Left ventricle myocardium inferior (tissue), 1 donor: ENCODE data around the gene KCNG4. TPM values are rescaled to one million over a fixed set of nuclear protein-coding genes. Genes with fewer than 3 reads are reported as not detected.

Experiments
- DNase-seq: peaks from one replicate; pipeline ENCODE4 v3.0.0-alpha.2; 2020
- H3K27ac ChIP-seq: fragments of 200-600 bp; replicated peaks from 2 replicates; pipeline ENCODE4 v1.8.0; 2021
- H3K27me3 ChIP-seq: fragments of 200-600 bp; 2 replicates; pipeline ENCODE4 v1.8.0; 2021; ENCODE audit warnings: low read depth
- H3K36me3 ChIP-seq: fragments of 200-600 bp; 2 replicates; pipeline ENCODE4 v1.8.0; 2021
- H3K4me1 ChIP-seq: fragments of 200-600 bp; 2 replicates; pipeline ENCODE4 v1.8.0; 2021
- H3K4me3 ChIP-seq: fragments of 200-600 bp; 2 replicates; pipeline ENCODE4 v1.8.0; 2021; ENCODE audit warnings: mild to moderate bottlenecking, moderate library complexity
- H3K9me3 ChIP-seq: fragments of 200-600 bp; replicated peaks from 2 replicates; pipeline ENCODE4 v1.8.0; 2021
- CTCF ChIP-seq: fragments of 200-600 bp; IDR thresholded peaks from 2 replicates; pipeline ENCODE4 v1.8.0; 2021; ENCODE audit warnings: antibody characterized with exemption, mild to moderate bottlenecking, borderline replicate concordance
- intact Hi-C: fragments of 100-400 bp; cut with micrococcal nuclease; formaldehyde crosslinking; loops from one replicate; pipeline ENCODE4 v1.11.0; 2022
- total RNA-seq: library from RNA; stranded (reverse); fragmentation: NEBNext Ultra II Directional; extraction: Animal tissue kit (Norgen Biotek cat#: 25700); gene quantifications from one replicate; pipeline ENCODE4 v1.2.1, GENCODE V29; 2021
- donor health status: DM: no; HTN: yes; CAD: no; lungs with severe emphysema.

Gene KCNG4
- total RNA-seq, 1 donor from 2014 or later: not detected

- H3K27ac ChIP-seq: no peak overlapping the region
- TF ChIP-seq CTCF: no peak
- intact Hi-C loops: no loop called here
- no peak overlapping the region for H3K4me3 ChIP-seq
- H3K9me3 ChIP-seq: peaks cover 7% of the 10 kb centered on the region
- H3K4me1 ChIP-seq: no peaks in the 10 kb centered on the region
- no peaks in the 10 kb centered on the region for H3K36me3 ChIP-seq
- no peak for DNase-seq
- peaks cover 49% of the 10 kb centered on the region for H3K27me3 ChIP-seq
Measured at GRCh38 chr16:84243732-84244131, 3.9 kb upstream of the KCNG4 start.

- no peak for TF ChIP-seq CTCF
- H3K4me3 ChIP-seq: no peak overlapping the region
- no peaks in the 10 kb centered on the region for H3K4me1 ChIP-seq
- H3K27me3 ChIP-seq: peaks cover 56% of the 10 kb centered on the region
- no peaks in the 10 kb centered on the region for H3K36me3 ChIP-seq
- intact Hi-C loops: no loop called here
- no peak overlapping the region for H3K27ac ChIP-seq
- DNase-seq: no peak
- H3K9me3 ChIP-seq: peaks cover 7% of the 10 kb centered on the region
Measured at GRCh38 chr16:84242839-84243238, 3.0 kb upstream of the KCNG4 start.

- no peaks in the 10 kb centered on the region for H3K36me3 ChIP-seq
- peaks cover 7% of the 10 kb centered on the region for H3K9me3 ChIP-seq
- TF ChIP-seq CTCF: no peak
- no peak overlapping the region for H3K4me3 ChIP-seq
- no peaks in the 10 kb centered on the region for H3K4me1 ChIP-seq
- H3K27me3 ChIP-seq: peaks cover 66% of the 10 kb centered on the region
- DNase-seq: no peak
- intact Hi-C loops: no loop called here
- no peak overlapping the region for H3K27ac ChIP-seq
Measured at GRCh38 chr16:84241778-84242177, 2.0 kb upstream of the KCNG4 start.

- H3K4me3 ChIP-seq: no peak overlapping the region
- no peaks in the 10 kb centered on the region for H3K36me3 ChIP-seq
- no peak for DNase-seq
- H3K27ac ChIP-seq: no peak overlapping the region
- H3K27me3 ChIP-seq: peaks cover 66% of the 10 kb centered on the region
- intact Hi-C loops: no loop called here
- no peak for TF ChIP-seq CTCF
- no peaks in the 10 kb centered on the region for H3K4me1 ChIP-seq
- H3K9me3 ChIP-seq: peaks cover 7% of the 10 kb centered on the region
Measured at GRCh38 chr16:84240455-84240854, 643 bp upstream of the KCNG4 start.

GRCh38 chr16:84239141-84239769, 557 bp downstream of the KCNG4 start:
- no peak overlapping the region for H3K4me3 ChIP-seq
- H3K36me3 ChIP-seq: no peaks in the 10 kb centered on the region
- no peak for TF ChIP-seq CTCF
- peaks cover 9% of the 10 kb centered on the region for H3K4me1 ChIP-seq
- H3K27ac ChIP-seq: no peak overlapping the region
- peaks cover 66% of the 10 kb centered on the region for H3K27me3 ChIP-seq
- intact Hi-C loops: no loop called here
- DNase-seq: no peak
- H3K9me3 ChIP-seq: no peaks in the 10 kb centered on the region
